Endothelial cell of umbilical vein (primary cell): ENCODE data around the gene TTC22. TPM values are rescaled to one million over a fixed set of nuclear protein-coding genes. Genes with fewer than 3 reads are reported as not detected.

Experiments
- BruUV-seq: library from RNA; stranded (reverse); fragments of 400-500 nt; replicated peaks from 2 replicates; lab custom pipeline; 2021; lab: Mats Ljungman, UMichigan
- CTCF ChIA-PET: fragments of 300-600, 350-600 bp; sonication (Branson Sonifier 250); formaldehyde crosslinking; loops from one replicate; lab custom pipeline; 2021; ENCODE audit warnings: antibody characterized with exemption, inconsistent platforms; lab: Charles Lee
- POLR2A ChIA-PET: fragments of 300-600, 350-600 bp; sonication (Branson Sonifier 250); formaldehyde crosslinking; loops from one replicate; lab custom pipeline; 2021; ENCODE audit warnings: antibody characterized with exemption, inconsistent platforms; lab: Charles Lee
- DNase-seq: peaks from one replicate; pipeline ENCODE4 v3.0.0-alpha.2; 2011; ENCODE audit warnings: low read depth, low spot score
- FAIRE-seq: peaks from 2 replicates; lab custom pipeline; 2011; peaks lifted over from hg19 to GRCh38; lab: Jason Lieb, UNC
- H2AFZ ChIP-seq: 2 replicates; pipeline ENCODE4 v1.6.0; 2012; ENCODE audit warnings: low read depth, low read length, control low read depth, inconsistent platforms
- H3K27ac ChIP-seq: 2 replicates; pipeline ENCODE4 v1.5.1; 2011; ENCODE audit warnings: low read depth, mild to moderate bottlenecking, control low read depth, low read length, moderate library complexity; ENCODE audit not compliant: insufficient read depth
- H3K27me3 ChIP-seq, 2 experiments: 2 replicates each; pipeline versions ENCODE4 v1.6.0 to v1.6.1; 2011; ENCODE audit warnings: low read length in 2 of 2, mixed read lengths in 1 of 2; ENCODE audit not compliant: control insufficient read depth in 2 of 2, insufficient read depth in 2 of 2
- H3K36me3 ChIP-seq, 2 experiments: 2 replicates in 1 of 2; 3 replicates in 1 of 2; pipeline ENCODE4 v1.5.1; 2011; ENCODE audit warnings: low read length in 2 of 2, mild to moderate bottlenecking in 1 of 2, moderate library complexity in 1 of 2; ENCODE audit not compliant: control insufficient read depth in 2 of 2, insufficient read depth in 2 of 2; ENCODE audit errors: extremely low read depth in 1 of 2
- H3K4me1 ChIP-seq: 3 replicates; pipeline ENCODE4 v1.5.1; 2011; ENCODE audit warnings: mild to moderate bottlenecking, low read length; ENCODE audit not compliant: control insufficient read depth, insufficient read depth; ENCODE audit errors: extremely low read depth
- H3K4me2 ChIP-seq: 2 replicates; pipeline ENCODE4 v1.6.1; 2011; ENCODE audit warnings: low read length, control low read depth, mixed read lengths; ENCODE audit not compliant: insufficient read depth
- H3K4me3 ChIP-seq, 3 experiments: fragments of 200-600 bp in 1 of 3; sonication (generic), shearing (Covaris generic) in 1 of 3; replicated peaks in 1 of 3; 2 replicates each; pipeline ENCODE4 v1.5.1; 2011 to 2016; ENCODE audit warnings: control low read depth in 3 of 3, low read length in 3 of 3, mild to moderate bottlenecking in 2 of 3, inconsistent platforms in 1 of 3, low read depth in 1 of 3, moderate library complexity in 1 of 3; ENCODE audit not compliant: insufficient read depth in 1 of 3
- H3K79me2 ChIP-seq: 2 replicates; pipeline ENCODE4 v1.6.0; 2012; ENCODE audit warnings: low read length, inconsistent platforms; ENCODE audit not compliant: control insufficient read depth, insufficient read depth
- H3K9ac ChIP-seq: replicated peaks from 2 replicates; pipeline ENCODE3; 2011; ENCODE audit warnings: low read length, control low read depth; ENCODE audit not compliant: insufficient read depth; ENCODE audit errors: extremely low read depth
- H3K9me1 ChIP-seq: replicated peaks from 3 replicates; pipeline ENCODE4 v1.6.0; 2011; ENCODE audit warnings: mild to moderate bottlenecking, low read length; ENCODE audit not compliant: control insufficient read depth, insufficient read depth; ENCODE audit errors: extremely low read depth
- H3K9me3 ChIP-seq: replicated peaks from 2 replicates; pipeline ENCODE4 v1.5.1; 2012; ENCODE audit warnings: low read length, inconsistent platforms; ENCODE audit not compliant: control insufficient read depth, insufficient read depth
- H4K20me1 ChIP-seq: replicated peaks from 2 replicates; pipeline ENCODE3; 2011; ENCODE audit warnings: mild to moderate bottlenecking, low read length; ENCODE audit not compliant: control insufficient read depth, insufficient read depth; ENCODE audit errors: extremely low read depth
- CTCF ChIP-seq, 2 donors: IDR thresholded peaks; 1 replicate in 1 of 2; 2 replicates in 1 of 2; pipeline ENCODE4 v1.5.1; 2011; ENCODE audit warnings: low read length in 2 of 2, mild to moderate bottlenecking in 2 of 2, moderate library complexity in 2 of 2, control low read depth in 1 of 2, inconsistent platforms in 1 of 2, low read depth in 1 of 2; ENCODE audit not compliant: insufficient read depth in 1 of 2; ENCODE audit errors: extremely low read depth in 1 of 2
- EZH2 ChIP-seq: IDR thresholded peaks from 2 replicates; pipeline ENCODE4 v1.6.1; 2012; ENCODE audit warnings: borderline replicate concordance, low read depth, mild to moderate bottlenecking, moderate library complexity, low read length, inconsistent platforms; ENCODE audit not compliant: severe bottlenecking
- FOS ChIP-seq: IDR thresholded peaks from 2 replicates; pipeline ENCODE4 v1.6.1; 2011; ENCODE audit warnings: mild to moderate bottlenecking, low read length, moderate library complexity, borderline replicate concordance; ENCODE audit not compliant: insufficient read depth
- GATA2 ChIP-seq: IDR thresholded peaks from 2 replicates; pipeline ENCODE4 v1.7.0; 2011; ENCODE audit warnings: low read depth, mild to moderate bottlenecking, moderate library complexity, mixed read lengths, low read length; ENCODE audit not compliant: insufficient read length, insufficient read depth
- MAX ChIP-seq: IDR thresholded peaks from 2 replicates; pipeline ENCODE4 v1.6.1; 2011; ENCODE audit not compliant: insufficient read depth, insufficient read length
- MYC ChIP-seq: IDR thresholded peaks from one replicate; pipeline ENCODE4 v1.6.1; 2011; ENCODE audit warnings: mild to moderate bottlenecking, low read depth, low read length
- dilution Hi-C: fragments of 300-500 bp; cut with MboI; formaldehyde crosslinking; loops from one replicate; pipeline ENCODE4 v1.15.0; 2019; ENCODE audit warnings: low sequenced_read_pairs; ENCODE audit not compliant: extremely low pct_ligation_motif_present
- intact Hi-C: fragments of 100-400 bp; cut with micrococcal nuclease; formaldehyde crosslinking; loops from one replicate; pipeline ENCODE4 v1.10.0; 2022
- polyA plus RNA-seq, 4 experiments: library from polyadenylated mRNA; depleted of rRNA in 3 of 4; stranded (reverse) in 3 of 4; unstranded in 1 of 4; fragments of >200 nt; gene quantifications; 2 replicates each; pipeline versions ENCODE4 v1.2.1 to v1.2.3, GENCODE V29; 2011 to 2012; ENCODE audit warnings: missing spikeins in 1 of 4
- total RNA-seq: library from RNA; stranded (reverse); gene quantifications from 2 replicates; pipeline ENCODE4 v1.2.3, GENCODE V29; 2021

Gene TTC22
- total and polyA plus RNA-seq, 2 donors (not counting 3 experiments of a cell fraction or from before 2014, with no cell fraction given), result not detected

GRCh38 chr1:54823670-54824069, 22.5 kb upstream of the TTC22 start:
- Histone ChIP-seq H3K27ac (no peak overlapping the region), H3K9me3 (no peaks in the 10 kb centered on the region), H3K79me2 (no peaks in the 10 kb centered on the region), H3K27me3 (peaks cover 0 to 4% of the 10 kb centered on the region in 2 experiments), H2AFZ (no peak overlapping the region), H3K9me1 (no peaks in the 10 kb centered on the region), H3K36me3 (no peaks in the 10 kb centered on the region), H3K4me1 (no peaks in the 10 kb centered on the region), H3K9ac (no peak overlapping the region), H3K4me2 (no peak overlapping the region), H4K20me1 (no peaks in the 10 kb centered on the region), H3K4me3 (no peak overlapping the region)
- intact Hi-C loops, result no loop called here
- TF ChIP-seq MYC (no peak), GATA2 (no peak), CTCF (IDR thresholded peaks at IDR 0.05; ENCODE audit: extremely low read depth in 1 of 2, insufficient read depth in 1 of 2, low read depth in 1 of 2, low read length in 2 of 2) (no peak), MAX (no peak), FOS (no peak), EZH2 (no peak)
- dilution Hi-C loops, result no loop called here
- no TSS peak for BruUV-seq
- FAIRE-seq (no peak), DNase-seq (no peak)
- CTCF ChIA-PET, result no interaction called here
- POLR2A ChIA-PET, result no interaction called here
